OCI-LY3 (cell line): ENCODE results near the gene TRIM63.

Experiments used
- H2AFZ ChIP-seq: fragments of 200-600, 300-600 bp; shearing (Covaris generic); 2 replicates; pipeline ENCODE4 v1.6.0; 2014; ENCODE audit warnings: antibody characterized with exemption, low read depth, low read length
- H3K27ac ChIP-seq: fragments of 200-600, 300-600 bp; sonication (generic); 2 replicates; pipeline ENCODE4 v1.5.1; 2014; ENCODE audit warnings: mild to moderate bottlenecking, low read length, moderate library complexity, mixed read lengths
- H3K27me3 ChIP-seq: fragments of 200-600, 300-600 bp; sonication (generic); 2 replicates; pipeline ENCODE4 v1.6.1; 2014; ENCODE audit warnings: low read depth, low read length, mixed read lengths
- H3K36me3 ChIP-seq: fragments of 200-600, 300-600 bp; sonication (generic); replicated peaks from 2 replicates; pipeline ENCODE3; 2014; ENCODE audit warnings: low read depth, low read length, mixed read lengths
- H3K4me1 ChIP-seq: fragments of 300-600, 200-600 bp; sonication (generic); 2 replicates; pipeline ENCODE4 v1.6.1; 2014; ENCODE audit warnings: low read length, mixed read lengths
- H3K4me2 ChIP-seq: fragments of 200-600, 300-600 bp; sonication (generic); 2 replicates; pipeline ENCODE4 v1.6.1; 2014; ENCODE audit warnings: low read length, mixed read lengths
- H3K4me3 ChIP-seq: fragments of 300-600, 200-600 bp; sonication (generic); 2 replicates; pipeline ENCODE4 v1.5.1; 2014; ENCODE audit warnings: antibody characterized with exemption, mild to moderate bottlenecking, low read length, moderate library complexity
- H3K79me2 ChIP-seq: fragments of 300-600, 200-600 bp; shearing (Covaris generic); 2 replicates; pipeline ENCODE4 v1.6.1; 2014; ENCODE audit warnings: mild to moderate bottlenecking, low read length, mixed read lengths
- H3K9ac ChIP-seq: fragments of 300-600, 200-600 bp; shearing (Covaris generic); 2 replicates; pipeline ENCODE4 v1.6.0; 2014; ENCODE audit warnings: mild to moderate bottlenecking, low read length, moderate library complexity
- H3K9me3 ChIP-seq: fragments of 200-600, 300-600 bp; shearing (Covaris generic); 2 replicates; pipeline ENCODE4 v1.6.1; 2014; ENCODE audit warnings: low read length, mixed read lengths; ENCODE audit not compliant: insufficient read depth
- H4K20me1 ChIP-seq: fragments of 200-600, 300-600 bp; sonication (generic); 2 replicates; pipeline ENCODE4 v1.6.1; 2016; ENCODE audit warnings: low read length, mixed read lengths; ENCODE audit not compliant: insufficient read depth
- EZH2phosphoT487 ChIP-seq: fragments of 200-600 bp; shearing (Covaris generic); IDR thresholded peaks from 2 replicates; pipeline ENCODE4 v1.6.1; 2018; ENCODE audit warnings: antibody characterized with exemption, mixed run types, low read depth
- TF ChIP-seq, protein P1 (sequence below): fragments of 200-600, 300-600 bp; sonication (generic); IDR thresholded peaks from 2 replicates; pipeline ENCODE4 v1.5.1; 2014; ENCODE audit warnings: antibody characterized with exemption, low read length, low read depth

TRIM63 gene

DNA sequence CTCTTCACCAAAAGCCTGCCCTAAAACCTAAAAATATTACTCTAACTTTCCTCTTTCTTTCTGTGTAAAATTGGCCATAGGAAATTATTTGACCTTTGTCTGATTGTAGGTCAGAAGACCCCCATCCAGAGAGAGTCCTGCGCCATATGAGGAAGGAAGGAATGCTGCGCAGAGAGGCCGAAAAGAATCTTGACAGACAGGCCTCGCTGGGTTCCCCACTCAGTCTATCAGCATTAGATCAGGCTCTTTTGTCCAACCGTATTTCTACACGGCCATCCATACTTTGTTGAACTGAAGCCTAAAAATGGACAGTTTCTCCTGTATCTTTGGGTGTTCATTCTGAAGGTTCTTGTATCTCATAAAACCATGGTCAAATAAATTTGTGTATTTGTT is 17.2 kb downstream of the TRIM63 start:
- TF ChIP-seq EZH2phosphoT487: no peak
- TF ChIP-seq, protein P1, sequence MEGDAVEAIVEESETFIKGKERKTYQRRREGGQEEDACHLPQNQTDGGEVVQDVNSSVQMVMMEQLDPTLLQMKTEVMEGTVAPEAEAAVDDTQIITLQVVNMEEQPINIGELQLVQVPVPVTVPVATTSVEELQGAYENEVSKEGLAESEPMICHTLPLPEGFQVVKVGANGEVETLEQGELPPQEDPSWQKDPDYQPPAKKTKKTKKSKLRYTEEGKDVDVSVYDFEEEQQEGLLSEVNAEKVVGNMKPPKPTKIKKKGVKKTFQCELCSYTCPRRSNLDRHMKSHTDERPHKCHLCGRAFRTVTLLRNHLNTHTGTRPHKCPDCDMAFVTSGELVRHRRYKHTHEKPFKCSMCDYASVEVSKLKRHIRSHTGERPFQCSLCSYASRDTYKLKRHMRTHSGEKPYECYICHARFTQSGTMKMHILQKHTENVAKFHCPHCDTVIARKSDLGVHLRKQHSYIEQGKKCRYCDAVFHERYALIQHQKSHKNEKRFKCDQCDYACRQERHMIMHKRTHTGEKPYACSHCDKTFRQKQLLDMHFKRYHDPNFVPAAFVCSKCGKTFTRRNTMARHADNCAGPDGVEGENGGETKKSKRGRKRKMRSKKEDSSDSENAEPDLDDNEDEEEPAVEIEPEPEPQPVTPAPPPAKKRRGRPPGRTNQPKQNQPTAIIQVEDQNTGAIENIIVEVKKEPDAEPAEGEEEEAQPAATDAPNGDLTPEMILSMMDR: no peak
- Histone ChIP-seq H3K9me3 (no peaks in the 10 kb centered on the region), H3K4me3 (no peak overlapping the region), H4K20me1 (no peaks in the 10 kb centered on the region), H3K27me3 (peaks cover 7% of the 10 kb centered on the region; the same call in 1 of the 2 replicates), H3K4me2 (no peak overlapping the region), H2AFZ (no peak overlapping the region), H3K36me3 (no peaks in the 10 kb centered on the region), H3K4me1 (no peaks in the 10 kb centered on the region), H3K79me2 (no peaks in the 10 kb centered on the region), H3K9ac (no peak overlapping the region), H3K27ac (no peak overlapping the region)

DNA sequence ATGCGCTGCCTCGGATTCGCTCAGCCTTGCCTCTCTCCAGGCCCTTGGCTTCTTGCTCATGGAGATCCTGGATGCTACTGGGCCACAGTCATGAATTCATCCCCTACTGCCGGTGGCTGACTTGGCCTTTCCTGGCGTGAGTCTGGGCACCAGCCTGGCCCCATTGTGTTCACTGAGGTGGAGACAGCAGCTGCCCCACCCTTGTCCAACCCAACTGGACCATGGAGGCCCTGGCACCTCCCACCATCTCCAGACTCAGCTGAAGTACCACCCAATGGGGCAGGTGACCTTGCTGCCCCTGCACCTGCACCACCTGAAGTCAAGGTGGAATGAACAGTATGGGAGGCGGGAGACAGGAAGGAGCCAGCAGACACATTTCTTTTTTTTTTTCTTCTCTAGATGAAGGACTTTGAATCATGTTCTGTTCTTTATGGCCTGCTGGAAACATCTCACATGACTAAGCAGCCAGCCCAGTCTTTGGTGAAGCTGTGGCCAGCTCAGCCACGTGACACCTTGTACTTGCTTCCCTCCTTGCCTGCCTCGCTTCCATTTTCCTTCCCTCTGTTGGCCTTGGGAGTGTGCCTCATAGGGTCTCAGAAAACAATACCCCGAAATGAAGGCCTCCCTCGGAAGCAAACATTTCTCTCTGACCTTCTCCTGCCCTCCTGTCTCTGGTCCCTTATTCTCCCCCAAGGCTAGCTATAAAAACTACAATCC is 17.7 kb downstream of the TRIM63 start:
- H3K9ac ChIP-seq: no peak overlapping the region
- no peaks in the 10 kb centered on the region for H4K20me1 ChIP-seq
- no peaks in the 10 kb centered on the region for H3K4me1 ChIP-seq
- no peak overlapping the region for H2AFZ ChIP-seq
- no peak overlapping the region for H3K4me2 ChIP-seq
- TF ChIP-seq, protein P1: no peak
- TF ChIP-seq EZH2phosphoT487: no peak
- H3K27ac ChIP-seq: no peak overlapping the region
- H3K79me2 ChIP-seq: no peaks in the 10 kb centered on the region
- H3K27me3 ChIP-seq: peaks cover 7% of the 10 kb centered on the region; the same call in 1 of the 2 replicates
- H3K9me3 ChIP-seq: no peaks in the 10 kb centered on the region
- no peak overlapping the region for H3K4me3 ChIP-seq
- no peaks in the 10 kb centered on the region for H3K36me3 ChIP-seq

DNA sequence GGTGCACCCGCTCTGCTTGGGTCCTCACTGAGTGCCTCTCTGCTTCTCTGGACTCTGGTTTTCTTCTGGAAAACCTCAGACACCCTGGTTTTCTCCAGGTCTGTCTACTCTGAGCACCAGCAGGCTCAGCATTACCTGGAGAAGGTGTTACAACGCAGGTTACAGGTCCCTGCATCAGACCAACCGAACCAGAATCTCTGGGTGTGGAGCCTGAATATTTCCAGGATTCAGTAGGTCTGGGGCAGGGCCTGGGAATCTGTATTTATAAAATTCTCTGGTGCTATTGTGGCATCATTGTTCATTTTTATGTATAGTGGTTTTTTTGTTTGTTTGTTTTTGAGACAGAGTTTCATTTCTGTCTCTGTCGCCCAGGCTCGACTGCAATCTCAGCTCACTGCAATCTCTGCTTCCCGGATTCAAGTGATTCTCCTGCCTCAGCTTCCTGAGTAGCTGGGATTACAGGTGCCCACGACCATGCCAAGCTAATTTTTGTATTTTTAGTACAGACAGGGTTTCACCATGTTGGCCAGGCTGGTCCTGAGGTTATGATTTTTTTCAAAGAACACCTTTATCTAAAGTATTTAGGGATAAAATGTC is 20.1 kb downstream of the TRIM63 start:
- H3K79me2 ChIP-seq: no peaks in the 10 kb centered on the region
- H3K27ac ChIP-seq: no peak overlapping the region
- no peak overlapping the region for H3K4me3 ChIP-seq
- H2AFZ ChIP-seq: no peak overlapping the region
- H4K20me1 ChIP-seq: no peaks in the 10 kb centered on the region
- no peak overlapping the region for H3K9ac ChIP-seq
- H3K4me1 ChIP-seq: no peaks in the 10 kb centered on the region
- H3K27me3 ChIP-seq: peaks cover 7% of the 10 kb centered on the region; the same call in 1 of the 2 replicates
- no peaks in the 10 kb centered on the region for H3K9me3 ChIP-seq
- H3K4me2 ChIP-seq: no peak overlapping the region
- H3K36me3 ChIP-seq: no peaks in the 10 kb centered on the region
- no peak for TF ChIP-seq EZH2phosphoT487
- TF ChIP-seq, protein P1: no peak

DNA sequence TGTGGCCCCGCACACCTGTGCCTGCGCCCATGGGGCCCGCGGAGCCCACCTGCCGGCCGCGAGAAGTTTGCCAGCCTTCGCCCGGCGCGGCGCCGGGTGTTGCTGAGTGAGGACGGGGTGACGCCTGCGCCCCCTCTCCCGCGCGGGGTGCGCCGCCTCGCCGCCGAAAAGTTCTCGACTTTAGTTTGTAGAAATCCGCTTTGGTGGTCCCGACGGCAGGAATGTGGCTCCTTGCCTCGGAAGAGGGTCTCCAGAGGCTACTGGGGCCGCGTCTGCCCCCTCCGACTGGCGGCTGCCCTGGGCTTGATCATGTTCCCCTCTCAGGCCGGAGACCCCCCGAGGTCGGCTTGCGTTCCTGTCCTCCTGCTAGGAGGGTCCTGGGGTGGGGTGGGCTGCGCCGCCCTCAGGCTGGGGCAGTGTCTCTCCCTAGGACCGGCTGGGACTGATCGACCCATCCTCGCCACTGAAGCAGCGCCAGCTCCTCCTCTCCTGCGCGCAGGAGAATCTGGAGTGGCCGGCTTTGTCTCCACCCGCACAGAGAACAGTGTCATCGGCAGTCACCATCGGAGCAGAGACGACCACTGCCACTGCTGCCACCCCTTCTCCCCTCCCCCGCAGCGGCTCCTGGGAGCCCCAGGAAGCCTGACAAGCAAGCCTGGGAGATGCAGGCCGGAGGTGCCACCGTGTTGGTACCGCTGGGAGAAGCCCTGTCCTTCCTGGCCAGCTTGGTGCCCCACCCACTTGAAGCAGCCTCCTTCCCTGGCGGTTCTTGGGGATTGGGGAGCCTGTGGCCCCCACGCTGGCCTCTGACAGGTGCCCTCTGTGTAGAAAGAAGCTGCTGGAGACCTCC is 21.0 kb downstream of the TRIM63 start:
- no peak for TF ChIP-seq EZH2phosphoT487
- TF ChIP-seq, protein P1: no peak

More for the DNA sequence above, 21.0 kb downstream of the TRIM63 start:
- Histone ChIP-seq H3K79me2 (no peaks in the 10 kb centered on the region), H3K9ac (no peak overlapping the region), H3K27me3 (peaks cover 7% of the 10 kb centered on the region; the same call in 1 of the 2 replicates), H3K36me3 (no peaks in the 10 kb centered on the region), H3K4me3 (no peak overlapping the region), H3K9me3 (no peaks in the 10 kb centered on the region), H4K20me1 (no peaks in the 10 kb centered on the region), H2AFZ (no peak overlapping the region), H3K4me2 (no peak overlapping the region), H3K27ac (no peak overlapping the region), H3K4me1 (no peaks in the 10 kb centered on the region)
